Bronchial epithelial cell (primary cell): Measurements from ENCODE around the gene KNSTRN. TPM values are rescaled to one million over a fixed set of nuclear protein-coding genes. Genes with fewer than 3 reads are reported as not detected.

Experiments
- DNase-seq: peaks from one replicate; pipeline ENCODE4 v3.0.0-alpha.2; 2010; ENCODE audit warnings: low read depth
- FAIRE-seq: peaks from 2 replicates; lab custom pipeline; 2011; peaks lifted over from hg19 to GRCh38; lab: Jason Lieb, UNC
- H3K27me3 ChIP-seq: 2 replicates; pipeline ENCODE4 v1.5.1; 2011; ENCODE audit warnings: low read length; ENCODE audit not compliant: control insufficient read depth, insufficient read depth
- H3K36me3 ChIP-seq: 2 replicates; pipeline ENCODE4 v1.5.1; 2011; ENCODE audit warnings: low read length; ENCODE audit not compliant: control insufficient read depth, insufficient read depth
- H3K4me3 ChIP-seq: 2 replicates; pipeline ENCODE4 v1.5.1; 2011; ENCODE audit warnings: mild to moderate bottlenecking, low read depth, low read length, control low read depth
- CTCF ChIP-seq: IDR thresholded peaks from 2 replicates; pipeline ENCODE4 v1.5.1; 2011; ENCODE audit warnings: mild to moderate bottlenecking, moderate library complexity, low read length, control low read depth, inconsistent platforms; ENCODE audit not compliant: insufficient read depth, severe bottlenecking
- total RNA-seq: library from RNA; depleted of rRNA; stranded (reverse); fragments of >200 nt; gene quantifications from 2 replicates; pipeline ENCODE4 v1.2.1, GENCODE V29; 2014

KNSTRN gene
- total RNA-seq, 1 donor from 2014 or later, result 56.9 TPM

- FAIRE-seq, result no peak
- no peak for DNase-seq
Observed at GRCh38 chr15:40339621-40339945, 42.9 kb upstream of the KNSTRN start.

GRCh38 chr15:40340038-40340739 lies 42.3 kb upstream of the KNSTRN start:
- no peak for FAIRE-seq
- no peak for TF ChIP-seq CTCF
- Histone ChIP-seq H3K27me3 (no peaks in the 10 kb centered on the region), H3K4me3 (peak overlapping the region; percentile 39), H3K36me3 (no peaks in the 10 kb centered on the region)
- DNase-seq, result no peak

More at GRCh38 chr15:40339621-40339945, 42.9 kb upstream of the KNSTRN start:
- Histone ChIP-seq H3K4me3 (peak overlapping the region; percentile 39), H3K27me3 (no peaks in the 10 kb centered on the region), H3K36me3 (no peaks in the 10 kb centered on the region)
- TF ChIP-seq CTCF, result peak; percentile 8

- H3K4me3 ChIP-seq, result peak within 1 kb of the TSS; percentile 39
- no peak for TF ChIP-seq CTCF
- H3K36me3 ChIP-seq, result no peaks in the 10 kb centered on the region
- DNase-seq (peak; percentile 69), FAIRE-seq (no peak)
- H3K27me3 ChIP-seq, result no peaks in the 10 kb centered on the region
Observed at GRCh38 chr15:40340740-40341400, 41.7 kb upstream of the KNSTRN start, which contains the start of gene CCDC9B. Gene CCDC9B (minus strand): TSS chr15:40340939. CDS start chr15:40340819, 120 bp downstream.

- Histone ChIP-seq H3K36me3 (no peaks in the 10 kb centered on the region), H3K27me3 (no peaks in the 10 kb centered on the region), H3K4me3 (no peak overlapping the region)
- TF ChIP-seq CTCF, result no peak
- peak; percentile 90 for DNase-seq
- FAIRE-seq, result peak; percentile 75
Observed at GRCh38 chr15:40342416-40343320, 39.9 kb upstream of the KNSTRN start.

GRCh38 chr15:40343512-40343911 lies 39.0 kb upstream of the KNSTRN start:
- Histone ChIP-seq H3K4me3 (no peak overlapping the region), H3K27me3 (no peaks in the 10 kb centered on the region), H3K36me3 (no peaks in the 10 kb centered on the region)
- DNase-seq (peak; percentile 90), FAIRE-seq (peak; percentile 94)
- TF ChIP-seq CTCF, result no peak
